GM12801 (cell line): Measurements from ENCODE around the gene ATAD3C.

Experiments
- CTCF ChIP-seq: IDR thresholded peaks from one replicate; pipeline ENCODE4 v1.5.1; 2011; ENCODE audit warnings: control low read depth; ENCODE audit not compliant: insufficient read length; ENCODE audit errors: extremely low read depth

The ATAD3C gene

GRCh38 chr1:1442069-1442770 lies 7.3 kb upstream of the ATAD3C start:
- TF ChIP-seq CTCF = no peak

- TF ChIP-seq CTCF = no peak
Observed at GRCh38 chr1:1451696-1452364, 2.3 kb downstream of the ATAD3C start.

DNA sequence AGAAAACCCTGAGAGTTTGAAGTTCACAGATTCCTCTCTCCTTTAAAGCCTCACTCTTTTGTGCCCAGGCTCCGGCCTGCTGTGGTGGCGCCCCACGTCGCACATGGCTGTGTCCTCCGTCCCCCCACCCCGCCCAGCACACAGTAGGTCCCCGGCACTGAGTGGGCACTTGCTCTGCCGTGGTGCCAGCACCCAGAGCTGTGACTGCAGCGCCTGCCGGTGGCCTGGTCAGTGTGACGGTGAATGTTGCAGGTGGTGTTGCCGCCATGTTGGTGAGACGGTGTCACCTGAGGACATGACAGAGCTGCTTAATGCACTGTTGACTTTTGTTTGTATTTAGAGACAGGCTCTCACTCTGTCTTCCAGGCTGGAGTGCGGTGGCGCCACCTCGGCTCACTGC lies 3.4 kb downstream of the ATAD3C start:
- no peak for TF ChIP-seq CTCF

DNA sequence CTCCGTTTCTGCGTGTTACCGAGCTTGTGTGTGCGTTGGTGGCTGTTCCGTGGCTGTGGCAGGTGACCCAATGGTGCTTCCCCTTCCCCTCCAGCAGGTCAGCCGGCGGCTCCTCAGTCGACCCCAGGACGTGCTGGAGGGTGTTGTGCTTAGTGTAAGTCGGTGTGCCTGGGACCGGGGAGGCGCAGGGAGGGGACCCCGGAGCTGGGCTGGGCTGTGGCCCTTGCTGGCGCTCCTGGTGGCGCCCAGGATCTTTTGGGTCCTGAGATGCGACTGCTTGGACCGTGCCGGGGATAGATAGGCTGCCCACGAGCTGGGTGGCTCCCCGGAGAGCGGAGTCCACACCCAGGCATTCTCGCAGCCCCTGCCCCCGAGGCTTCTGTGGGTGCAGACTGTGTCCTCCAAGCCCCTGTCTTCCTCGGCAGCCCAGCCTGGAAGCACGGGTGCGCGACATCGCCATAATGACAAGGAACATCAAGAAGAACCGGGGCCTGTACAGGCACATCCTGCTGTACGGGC lies 5.9 kb downstream of the ATAD3C start:
- no peak for TF ChIP-seq CTCF

DNA sequence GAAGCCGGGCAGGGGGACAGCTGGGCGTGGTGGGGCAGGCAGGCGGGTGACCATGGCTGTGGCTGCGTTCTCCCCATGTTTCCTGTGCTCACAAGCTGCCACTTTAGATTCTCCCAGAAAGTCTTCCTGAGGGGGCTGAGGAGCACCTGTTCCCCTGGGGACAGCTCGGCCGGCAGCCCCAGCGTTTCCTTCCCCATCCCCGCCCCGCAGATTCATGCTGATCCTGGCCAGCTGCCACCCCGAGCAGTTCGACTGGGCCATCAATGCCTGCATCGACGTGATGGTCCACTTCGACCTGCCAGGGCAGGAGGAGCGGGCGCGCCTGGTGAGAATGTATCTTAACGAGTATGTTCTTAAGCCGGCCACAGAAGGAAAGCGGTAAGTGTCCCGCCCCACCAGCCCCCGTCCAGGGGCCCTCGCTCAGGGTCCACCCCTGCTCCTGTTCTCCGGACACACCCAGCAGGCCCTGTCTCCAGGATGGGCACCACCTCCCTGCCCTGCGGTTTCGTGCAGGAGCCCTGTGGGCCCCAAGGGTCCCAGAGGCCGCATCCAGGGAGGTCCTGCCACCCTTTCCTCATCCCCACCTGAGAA lies 11.1 kb downstream of the ATAD3C start:
- no peak for TF ChIP-seq CTCF

GRCh38 chr1:1461721-1462317 lies 12.3 kb downstream of the ATAD3C start:
- no peak for TF ChIP-seq CTCF

- no peak for TF ChIP-seq CTCF
Observed at GRCh38 chr1:1462318-1462966, 13.0 kb downstream of the ATAD3C start.
